Muscle layer of colon (tissue), 2 donors: ENCODE results near the gene ATXN7L2.

Source experiments
- H3K27ac ChIP-seq: one replicate; pipeline ENCODE4 v1.7.0; 2013; ENCODE audit warnings: low read depth, mild to moderate bottlenecking, low read length, moderate library complexity
- H3K27me3 ChIP-seq, 2 donors: one replicate each; pipeline ENCODE4 v1.7.0; 2013; ENCODE audit warnings: low read length in 2 of 2, mild to moderate bottlenecking in 2 of 2; ENCODE audit not compliant: insufficient read depth in 2 of 2, control insufficient read depth in 1 of 2
- H3K36me3 ChIP-seq: one replicate; pipeline ENCODE4 v1.7.0; 2013; ENCODE audit warnings: mild to moderate bottlenecking, low read length; ENCODE audit not compliant: insufficient read depth
- H3K4me1 ChIP-seq: one replicate; pipeline ENCODE4 v1.7.0; 2013; ENCODE audit warnings: mild to moderate bottlenecking, low read length; ENCODE audit not compliant: insufficient read depth
- H3K4me3 ChIP-seq, 2 donors: one replicate each; pipeline ENCODE4 v1.7.0; 2013; ENCODE audit warnings: low read length in 2 of 2, low read depth in 1 of 2, mild to moderate bottlenecking in 1 of 2, moderate library complexity in 1 of 2
- H3K9ac ChIP-seq: one replicate; pipeline ENCODE4 v1.7.0; 2013; ENCODE audit warnings: low read length
- H3K9me3 ChIP-seq: one replicate; pipeline ENCODE4 v1.7.0; 2013; ENCODE audit warnings: mild to moderate bottlenecking, low read length
- donor health status: abdominal sarcoma.
- donor health status: Adenocarcinoma of cecum.

Gene ATXN7L2

GRCh38 chr1:109477821-109478220, 5.9 kb upstream of the ATXN7L2 start:
- no peaks in the 10 kb centered on the region for H3K9me3 ChIP-seq
- no peaks in the 10 kb centered on the region for H3K36me3 ChIP-seq
- H3K27me3 ChIP-seq = no peaks in the 10 kb centered on the region
- H3K27ac ChIP-seq = no peak overlapping the region
- no peak overlapping the region for H3K9ac ChIP-seq
- H3K4me3 ChIP-seq = no peak overlapping the region
- H3K4me1 ChIP-seq = no peaks in the 10 kb centered on the region

DNA sequence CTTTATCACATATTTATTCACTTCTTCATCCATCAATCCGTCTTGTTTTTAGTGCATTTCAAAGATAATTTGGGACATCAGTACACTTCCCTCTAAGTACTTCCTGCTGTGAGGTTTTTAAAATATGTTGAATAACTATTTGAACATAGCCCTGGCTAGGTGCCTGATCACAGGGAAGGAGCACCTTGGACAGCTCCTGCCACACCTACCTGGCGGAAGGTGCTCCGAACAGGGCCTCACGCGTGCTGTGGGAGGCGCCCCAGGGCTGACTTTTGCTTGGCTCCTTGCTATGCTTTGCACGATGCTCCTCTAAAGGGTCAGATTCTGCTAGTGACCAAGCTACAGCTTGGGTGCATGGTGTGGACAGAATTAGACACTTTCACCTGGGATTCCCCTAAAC, 4.9 kb upstream of the ATXN7L2 start:
- no peak overlapping the region for H3K27ac ChIP-seq
- no peaks in the 10 kb centered on the region for H3K27me3 ChIP-seq
- no peak overlapping the region for H3K9ac ChIP-seq
- no peaks in the 10 kb centered on the region for H3K9me3 ChIP-seq
- H3K36me3 ChIP-seq = no peaks in the 10 kb centered on the region
- H3K4me1 ChIP-seq = no peaks in the 10 kb centered on the region
- no peak overlapping the region for H3K4me3 ChIP-seq

DNA sequence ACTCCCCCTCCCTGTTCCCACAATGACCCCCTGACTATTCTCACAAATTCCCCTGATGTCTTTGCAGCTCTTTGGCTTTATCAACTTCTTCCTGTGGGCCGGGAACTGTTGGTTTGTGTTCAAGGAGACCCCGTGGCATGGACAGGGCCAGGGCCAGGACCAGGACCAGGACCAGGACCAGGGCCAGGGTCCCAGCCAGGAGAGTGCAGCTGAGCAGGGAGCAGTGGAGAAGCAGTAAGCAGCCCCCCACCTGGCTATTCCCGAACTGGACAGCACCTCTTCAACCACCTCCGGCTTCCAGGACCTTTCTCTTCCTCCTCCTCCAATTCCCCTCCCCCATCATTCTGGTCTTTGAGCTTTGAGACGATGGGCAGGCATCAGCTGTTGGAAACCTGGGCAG, 4.4 kb upstream of the ATXN7L2 start:
- Histone ChIP-seq H3K9me3 (no peaks in the 10 kb centered on the region), H3K27ac (no peak overlapping the region), H3K4me1 (peaks cover 2% of the 10 kb centered on the region), H3K36me3 (no peaks in the 10 kb centered on the region), H3K4me3 (no peak overlapping the region), H3K9ac (no peak overlapping the region), H3K27me3 (no peaks in the 10 kb centered on the region)

- Histone ChIP-seq H3K4me3 (no peak overlapping the region), H3K27me3 (no peaks in the 10 kb centered on the region), H3K27ac (no peak overlapping the region), H3K9ac (no peak overlapping the region), H3K4me1 (peaks cover 7% of the 10 kb centered on the region), H3K9me3 (no peaks in the 10 kb centered on the region), H3K36me3 (no peaks in the 10 kb centered on the region)
Measured at GRCh38 chr1:109479901-109480300, 3.8 kb upstream of the ATXN7L2 start.

GRCh38 chr1:109481646-109482045, 2.1 kb upstream of the ATXN7L2 start:
- Histone ChIP-seq H3K4me1 (peaks cover 11% of the 10 kb centered on the region), H3K36me3 (no peaks in the 10 kb centered on the region), H3K27me3 (no peaks in the 10 kb centered on the region), H3K4me3 (no peak overlapping the region), H3K9ac (no peak overlapping the region), H3K9me3 (no peaks in the 10 kb centered on the region), H3K27ac (no peak overlapping the region)

DNA sequence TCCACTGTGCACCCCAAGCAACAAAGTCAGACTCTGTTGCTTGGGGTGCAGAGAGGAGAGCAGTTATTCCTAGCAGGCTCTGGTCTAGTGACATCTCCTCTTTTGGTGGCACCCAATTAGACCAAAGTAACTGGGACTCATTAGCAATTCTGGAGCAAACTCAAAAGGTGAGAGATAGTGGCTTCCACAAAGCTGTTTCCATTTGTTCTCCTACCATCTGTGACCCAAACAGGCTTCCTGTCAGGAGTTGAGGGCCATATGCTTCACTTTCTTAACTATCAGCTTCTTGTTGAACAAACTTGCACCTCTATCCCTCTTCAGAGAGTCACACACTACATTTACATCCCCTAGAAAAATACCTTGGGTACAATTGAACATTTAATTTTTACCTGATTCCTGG, 1.5 kb upstream of the ATXN7L2 start:
- Histone ChIP-seq H3K36me3 (no peaks in the 10 kb centered on the region), H3K4me3 (no peak overlapping the region), H3K9me3 (no peaks in the 10 kb centered on the region), H3K27me3 (no peaks in the 10 kb centered on the region), H3K9ac (no peak overlapping the region), H3K4me1 (peaks cover 11% of the 10 kb centered on the region), H3K27ac (no peak overlapping the region)

GRCh38 chr1:109482791-109483671, 674 bp upstream of the ATXN7L2 start:
- Histone ChIP-seq H3K4me1 (peaks cover 11% of the 10 kb centered on the region), H3K9ac (peak overlapping the region; percentile 20), H3K4me3 (peak overlapping the region; percentile 38 to 84), H3K9me3 (no peaks in the 10 kb centered on the region), H3K27me3 (no peaks in the 10 kb centered on the region), H3K27ac (peak overlapping the region; percentile 61), H3K36me3 (peaks cover 5% of the 10 kb centered on the region)

GRCh38 chr1:109484519-109484975, 842 bp downstream of the ATXN7L2 start:
- H3K9me3 ChIP-seq = no peaks in the 10 kb centered on the region
- H3K27ac ChIP-seq = peak overlapping the region; percentile 12
- H3K27me3 ChIP-seq = no peaks in the 10 kb centered on the region
- peaks cover 11% of the 10 kb centered on the region for H3K4me1 ChIP-seq
- peak overlapping the region; percentile 71 to 92 for H3K4me3 ChIP-seq
- peak overlapping the region; percentile 65 for H3K9ac ChIP-seq
- H3K36me3 ChIP-seq = peaks cover 15% of the 10 kb centered on the region

- no peaks in the 10 kb centered on the region for H3K9me3 ChIP-seq
- H3K9ac ChIP-seq = no peak overlapping the region
- H3K4me1 ChIP-seq = peaks cover 11% of the 10 kb centered on the region
- no peak overlapping the region for H3K27ac ChIP-seq
- peak overlapping the region in 1 of 2 donors; percentile 92 for H3K4me3 ChIP-seq
- H3K36me3 ChIP-seq = peaks cover 16% of the 10 kb centered on the region
- H3K27me3 ChIP-seq = no peaks in the 10 kb centered on the region
Measured at GRCh38 chr1:109485001-109485400, 1.3 kb downstream of the ATXN7L2 start.

DNA sequence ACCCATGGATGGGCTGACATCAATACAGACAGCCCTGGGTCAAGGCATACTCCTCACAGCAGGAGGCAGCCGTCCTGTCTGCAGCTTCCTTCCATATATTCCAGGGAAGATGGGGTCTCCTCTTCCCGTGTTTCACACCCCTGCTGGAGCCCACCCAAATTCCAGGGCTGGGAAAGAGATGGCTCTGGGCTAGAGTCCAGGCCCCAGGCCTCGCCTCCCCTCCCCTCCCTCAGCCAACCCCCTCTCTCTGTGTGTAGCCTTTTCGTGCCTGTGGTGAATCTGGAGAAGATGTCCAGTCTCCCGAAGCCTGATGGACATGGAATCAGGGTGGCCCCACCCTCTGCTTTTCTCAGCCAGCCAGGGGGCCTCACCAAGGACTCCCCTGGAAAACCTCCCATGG, 3.6 kb downstream of the ATXN7L2 start:
- Histone ChIP-seq H3K27me3 (no peaks in the 10 kb centered on the region), H3K9me3 (no peaks in the 10 kb centered on the region), H3K4me3 (no peak overlapping the region), H3K9ac (no peak overlapping the region), H3K36me3 (peaks cover 16% of the 10 kb centered on the region), H3K4me1 (peaks cover 16% of the 10 kb centered on the region), H3K27ac (no peak overlapping the region)

DNA sequence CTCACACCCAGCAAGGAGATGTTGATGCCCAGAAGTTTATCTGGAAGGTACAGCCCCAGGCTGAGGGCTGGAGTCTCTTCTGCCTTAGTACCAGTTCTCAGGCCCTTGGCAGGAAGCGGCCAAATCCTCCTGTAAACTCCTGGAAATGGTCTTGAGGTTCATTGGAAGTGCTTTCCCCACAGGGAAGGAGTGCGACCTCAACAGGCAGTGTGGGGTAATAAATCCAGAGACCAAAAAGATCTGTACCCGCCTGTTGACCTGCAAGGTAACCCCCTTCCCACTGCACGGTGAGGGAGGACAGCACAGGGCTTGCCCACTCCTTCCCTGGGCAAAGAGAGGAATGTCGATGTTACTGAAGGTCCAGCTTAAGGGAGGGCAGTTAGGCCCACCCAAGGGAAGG, 4.5 kb downstream of the ATXN7L2 start:
- Histone ChIP-seq H3K4me1 (peaks cover 18% of the 10 kb centered on the region), H3K36me3 (peaks cover 16% of the 10 kb centered on the region), H3K27ac (no peak overlapping the region), H3K9ac (no peak overlapping the region), H3K4me3 (no peak overlapping the region), H3K9me3 (no peaks in the 10 kb centered on the region), H3K27me3 (no peaks in the 10 kb centered on the region)

- Histone ChIP-seq H3K4me3 (no peak overlapping the region), H3K9me3 (no peaks in the 10 kb centered on the region), H3K9ac (no peak overlapping the region), H3K4me1 (peaks cover 23% of the 10 kb centered on the region), H3K27ac (no peak overlapping the region), H3K36me3 (peaks cover 16% of the 10 kb centered on the region), H3K27me3 (no peaks in the 10 kb centered on the region)
Measured at GRCh38 chr1:109488696-109489095, 5.0 kb downstream of the ATXN7L2 start.
